Measurements from ENCODE around the gene IRF2. TPM values are rescaled to one million over a fixed set of nuclear protein-coding genes. Genes with fewer than 3 reads are reported as not detected.

IRF2 gene
- total RNA-seq, 1 donor from 2014 or later: 18.8 TPM

DNA sequence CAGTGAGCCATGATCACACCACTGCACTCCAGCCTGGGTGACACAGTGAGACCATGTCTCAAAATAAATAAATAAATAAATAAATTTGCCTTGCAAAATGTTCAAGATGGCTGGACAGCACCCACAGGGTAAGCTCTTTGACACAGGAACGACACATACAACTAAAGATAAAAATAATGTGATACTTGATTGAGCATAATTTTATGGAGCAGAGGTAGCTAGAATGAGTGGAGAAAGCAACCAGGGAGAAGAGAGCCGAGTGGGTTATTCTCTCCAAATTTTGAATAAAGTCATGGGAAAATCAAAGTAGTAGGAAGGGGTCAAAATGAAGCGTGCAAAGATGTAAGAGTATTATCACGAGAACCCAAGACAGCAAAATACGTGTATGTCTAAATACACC lies 121.5 kb downstream of the IRF2 start:
- no peaks in the 10 kb centered on the region for H3K27me3 ChIP-seq (ENCODE audit: control insufficient read depth in 3 of 3, insufficient read depth in 3 of 3, low read length in 3 of 3)
- no peak overlapping the region for H3K4me3 ChIP-seq (ENCODE audit: low read length in 3 of 3)
- H3K36me3 ChIP-seq (ENCODE audit: control insufficient read depth in 3 of 3, insufficient read depth in 3 of 3, low read length in 3 of 3): no peaks in the 10 kb centered on the region
- H3K9ac ChIP-seq (ENCODE audit: low read depth in 1 of 3, low read length in 3 of 3): no peak overlapping the region
- peaks cover 18 to 28% (median 27%) of the 10 kb centered on the region in 3 donors for H3K4me1 ChIP-seq (ENCODE audit: control insufficient read depth in 3 of 3, insufficient read depth in 3 of 3, low read length in 3 of 3)
- H3K9me3 ChIP-seq (ENCODE audit: control insufficient read depth in 3 of 3, low read length in 3 of 3): no peaks in the 10 kb centered on the region
- no peak overlapping the region for H3K27ac ChIP-seq (ENCODE audit: low read depth, low read length)

- Histone ChIP-seq H3K27ac (ENCODE audit: low read depth, low read length) (no peak overlapping the region), H3K27me3 (ENCODE audit: control insufficient read depth in 3 of 3, insufficient read depth in 3 of 3, low read length in 3 of 3) (no peaks in the 10 kb centered on the region), H3K36me3 (ENCODE audit: control insufficient read depth in 3 of 3, insufficient read depth in 3 of 3, low read length in 3 of 3) (no peaks in the 10 kb centered on the region), H3K9me3 (ENCODE audit: control insufficient read depth in 3 of 3, low read length in 3 of 3) (no peaks in the 10 kb centered on the region), H3K4me1 (ENCODE audit: control insufficient read depth in 3 of 3, insufficient read depth in 3 of 3, low read length in 3 of 3) (peaks cover 29 to 39% (median 37%) of the 10 kb centered on the region in 3 donors), H3K4me3 (ENCODE audit: low read length in 3 of 3) (no peak overlapping the region), H3K9ac (ENCODE audit: low read depth in 1 of 3, low read length in 3 of 3) (no peak overlapping the region)
Measured at GRCh38 chr4:184351560-184352451, 122.5 kb downstream of the IRF2 start.

DNA sequence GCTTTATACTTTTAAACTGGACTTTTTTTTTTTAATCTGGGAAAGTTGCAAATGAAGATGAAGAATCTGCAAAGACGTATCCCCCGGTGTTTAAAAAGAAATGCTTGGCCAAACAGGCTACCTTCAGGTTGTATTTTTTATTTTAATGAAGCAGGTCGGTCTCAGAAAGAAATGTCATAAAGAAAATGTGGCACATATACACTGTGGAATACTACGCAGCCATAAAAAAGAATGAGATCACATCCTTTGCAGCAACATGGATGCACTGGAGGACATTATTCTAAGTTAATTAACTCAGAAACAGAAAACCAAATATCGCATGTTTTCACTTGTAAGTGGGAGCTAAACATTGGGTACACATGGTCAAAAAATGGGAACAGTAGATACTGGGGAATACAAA lies 123.4 kb downstream of the IRF2 start:
- Histone ChIP-seq H3K9ac (ENCODE audit: low read depth in 1 of 3, low read length in 3 of 3) (no peak overlapping the region), H3K27me3 (ENCODE audit: control insufficient read depth in 3 of 3, insufficient read depth in 3 of 3, low read length in 3 of 3) (no peaks in the 10 kb centered on the region), H3K9me3 (ENCODE audit: control insufficient read depth in 3 of 3, low read length in 3 of 3) (no peaks in the 10 kb centered on the region), H3K4me3 (ENCODE audit: low read length in 3 of 3) (no peak overlapping the region), H3K36me3 (ENCODE audit: control insufficient read depth in 3 of 3, insufficient read depth in 3 of 3, low read length in 3 of 3) (no peaks in the 10 kb centered on the region), H3K4me1 (ENCODE audit: control insufficient read depth in 3 of 3, insufficient read depth in 3 of 3, low read length in 3 of 3) (peaks cover 32 to 45% (median 41%) of the 10 kb centered on the region in 3 donors), H3K27ac (ENCODE audit: low read depth, low read length) (no peak overlapping the region)

DNA sequence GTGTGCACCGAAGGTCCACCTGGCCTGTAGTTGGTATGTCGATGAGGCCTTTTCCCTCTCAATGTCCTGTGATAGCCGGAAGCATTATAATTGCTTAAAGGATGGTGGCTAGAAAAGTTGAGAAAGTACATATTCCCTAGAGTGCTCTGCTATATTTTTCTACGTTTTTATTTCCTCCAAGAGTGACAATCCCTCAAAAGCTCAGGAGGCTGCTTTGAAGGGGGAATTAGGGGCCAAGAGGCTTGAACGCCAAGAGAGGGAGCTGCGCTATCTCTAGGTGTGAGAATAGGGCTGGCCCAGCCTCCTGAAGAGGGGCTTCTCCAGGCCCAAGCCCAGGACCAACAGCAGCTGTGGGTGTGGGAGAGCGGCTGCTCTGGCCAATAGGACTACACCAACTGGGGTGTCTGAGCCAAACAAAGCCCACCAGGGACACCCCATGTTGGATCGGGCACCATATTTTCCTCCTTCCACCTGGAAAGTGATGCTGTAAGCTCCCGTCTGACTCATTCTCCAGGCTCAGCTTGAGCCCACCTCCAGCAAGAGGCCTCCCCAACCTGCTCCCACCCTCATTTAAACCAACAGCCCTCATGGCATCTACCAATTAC lies 124.0 kb downstream of the IRF2 start:
- Histone ChIP-seq H3K36me3 (ENCODE audit: control insufficient read depth in 3 of 3, insufficient read depth in 3 of 3, low read length in 3 of 3) (no peaks in the 10 kb centered on the region), H3K4me1 (ENCODE audit: control insufficient read depth in 3 of 3, insufficient read depth in 3 of 3, low read length in 3 of 3) (peaks cover 37 to 49% (median 44%) of the 10 kb centered on the region in 3 donors), H3K27me3 (ENCODE audit: control insufficient read depth in 3 of 3, insufficient read depth in 3 of 3, low read length in 3 of 3) (no peaks in the 10 kb centered on the region), H3K9me3 (ENCODE audit: control insufficient read depth in 3 of 3, low read length in 3 of 3) (no peaks in the 10 kb centered on the region), H3K27ac (ENCODE audit: low read depth, low read length) (no peak overlapping the region), H3K9ac (ENCODE audit: low read depth in 1 of 3, low read length in 3 of 3) (no peak overlapping the region), H3K4me3 (ENCODE audit: low read length in 3 of 3) (no peak overlapping the region)

- H3K9ac ChIP-seq (ENCODE audit: low read depth in 1 of 3, low read length in 3 of 3): peak overlapping the region in 1 of 3 donors; percentile 68
- peak overlapping the region; percentile 99 for H3K27ac ChIP-seq (ENCODE audit: low read depth, low read length)
- H3K9me3 ChIP-seq (ENCODE audit: control insufficient read depth in 3 of 3, low read length in 3 of 3): no peaks in the 10 kb centered on the region
- peaks cover 43 to 50% (median 48%) of the 10 kb centered on the region in 3 donors for H3K4me1 ChIP-seq (ENCODE audit: control insufficient read depth in 3 of 3, insufficient read depth in 3 of 3, low read length in 3 of 3)
- no peak overlapping the region for H3K4me3 ChIP-seq (ENCODE audit: low read length in 3 of 3)
- no peaks in the 10 kb centered on the region for H3K27me3 ChIP-seq (ENCODE audit: control insufficient read depth in 3 of 3, insufficient read depth in 3 of 3, low read length in 3 of 3)
- H3K36me3 ChIP-seq (ENCODE audit: control insufficient read depth in 3 of 3, insufficient read depth in 3 of 3, low read length in 3 of 3): no peaks in the 10 kb centered on the region
Measured at GRCh38 chr4:184349283-184350039, 124.9 kb downstream of the IRF2 start.

- H3K4me1 ChIP-seq (ENCODE audit: control insufficient read depth in 3 of 3, insufficient read depth in 3 of 3, low read length in 3 of 3): peaks cover 50 to 56% (median 55%) of the 10 kb centered on the region in 3 donors
- H3K27me3 ChIP-seq (ENCODE audit: control insufficient read depth in 3 of 3, insufficient read depth in 3 of 3, low read length in 3 of 3): no peaks in the 10 kb centered on the region
- H3K4me3 ChIP-seq (ENCODE audit: low read length in 3 of 3): no peak overlapping the region
- peak overlapping the region; percentile 99 for H3K27ac ChIP-seq (ENCODE audit: low read depth, low read length)
- H3K9me3 ChIP-seq (ENCODE audit: control insufficient read depth in 3 of 3, low read length in 3 of 3): no peaks in the 10 kb centered on the region
- no peaks in the 10 kb centered on the region for H3K36me3 ChIP-seq (ENCODE audit: control insufficient read depth in 3 of 3, insufficient read depth in 3 of 3, low read length in 3 of 3)
- peak overlapping the region; percentile 36 to 68 (median 44) for H3K9ac ChIP-seq (ENCODE audit: low read depth in 1 of 3, low read length in 3 of 3)
Measured at GRCh38 chr4:184348311-184349233, 125.8 kb downstream of the IRF2 start.

- peak overlapping the region; percentile 6 to 68 (median 27) for H3K9ac ChIP-seq (ENCODE audit: low read depth in 1 of 3, low read length in 3 of 3)
- peaks cover 56 to 62% (median 61%) of the 10 kb centered on the region in 3 donors for H3K4me1 ChIP-seq (ENCODE audit: control insufficient read depth in 3 of 3, insufficient read depth in 3 of 3, low read length in 3 of 3)
- no peaks in the 10 kb centered on the region for H3K36me3 ChIP-seq (ENCODE audit: control insufficient read depth in 3 of 3, insufficient read depth in 3 of 3, low read length in 3 of 3)
- H3K27me3 ChIP-seq (ENCODE audit: control insufficient read depth in 3 of 3, insufficient read depth in 3 of 3, low read length in 3 of 3): no peaks in the 10 kb centered on the region
- H3K4me3 ChIP-seq (ENCODE audit: low read length in 3 of 3): no peak overlapping the region
- peak overlapping the region; percentile 99 for H3K27ac ChIP-seq (ENCODE audit: low read depth, low read length)
- no peaks in the 10 kb centered on the region for H3K9me3 ChIP-seq (ENCODE audit: control insufficient read depth in 3 of 3, low read length in 3 of 3)
Measured at GRCh38 chr4:184347251-184348239, 126.8 kb downstream of the IRF2 start.

GRCh38 chr4:184346682-184347081 lies 127.7 kb downstream of the IRF2 start:
- Histone ChIP-seq H3K27me3 (ENCODE audit: control insufficient read depth in 3 of 3, insufficient read depth in 3 of 3, low read length in 3 of 3) (no peaks in the 10 kb centered on the region), H3K9ac (ENCODE audit: low read depth in 1 of 3, low read length in 3 of 3) (peak overlapping the region in 1 of 3 donors; percentile 6), H3K27ac (ENCODE audit: low read depth, low read length) (peak overlapping the region; percentile 99), H3K9me3 (ENCODE audit: control insufficient read depth in 3 of 3, low read length in 3 of 3) (no peaks in the 10 kb centered on the region), H3K4me3 (ENCODE audit: low read length in 3 of 3) (no peak overlapping the region), H3K4me1 (ENCODE audit: control insufficient read depth in 3 of 3, insufficient read depth in 3 of 3, low read length in 3 of 3) (peaks cover 56 to 62% (median 61%) of the 10 kb centered on the region in 3 donors), H3K36me3 (ENCODE audit: control insufficient read depth in 3 of 3, insufficient read depth in 3 of 3, low read length in 3 of 3) (no peaks in the 10 kb centered on the region)
